ENCODE measurements around the gene DPYD.

- TF ChIP-seq, protein P1, sequence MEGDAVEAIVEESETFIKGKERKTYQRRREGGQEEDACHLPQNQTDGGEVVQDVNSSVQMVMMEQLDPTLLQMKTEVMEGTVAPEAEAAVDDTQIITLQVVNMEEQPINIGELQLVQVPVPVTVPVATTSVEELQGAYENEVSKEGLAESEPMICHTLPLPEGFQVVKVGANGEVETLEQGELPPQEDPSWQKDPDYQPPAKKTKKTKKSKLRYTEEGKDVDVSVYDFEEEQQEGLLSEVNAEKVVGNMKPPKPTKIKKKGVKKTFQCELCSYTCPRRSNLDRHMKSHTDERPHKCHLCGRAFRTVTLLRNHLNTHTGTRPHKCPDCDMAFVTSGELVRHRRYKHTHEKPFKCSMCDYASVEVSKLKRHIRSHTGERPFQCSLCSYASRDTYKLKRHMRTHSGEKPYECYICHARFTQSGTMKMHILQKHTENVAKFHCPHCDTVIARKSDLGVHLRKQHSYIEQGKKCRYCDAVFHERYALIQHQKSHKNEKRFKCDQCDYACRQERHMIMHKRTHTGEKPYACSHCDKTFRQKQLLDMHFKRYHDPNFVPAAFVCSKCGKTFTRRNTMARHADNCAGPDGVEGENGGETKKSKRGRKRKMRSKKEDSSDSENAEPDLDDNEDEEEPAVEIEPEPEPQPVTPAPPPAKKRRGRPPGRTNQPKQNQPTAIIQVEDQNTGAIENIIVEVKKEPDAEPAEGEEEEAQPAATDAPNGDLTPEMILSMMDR (IDR thresholded peaks at IDR 0.05): no peak
- TF ChIP-seq ZFX (IDR thresholded peaks at IDR 0.05; ENCODE audit: borderline replicate concordance): no peak
These were observed 468.9 kb downstream of the DPYD start for GRCh38 chr1:97451944-97452343.
